NCI-H446 treated with DMSO at 0.1 percent for 48 hours (cell line): ENCODE data around the gene ETV1.

Source experiments
- DNase-seq: peaks from one replicate; lab custom pipeline; 2025; lab: John Stamatoyannopoulos, UW

ETV1 gene

GRCh38 chr7:13989126-13989948 lies at the start of gene ETV1:
Gene ETV1 (minus strand): TSS chr7:13989666. CDS start chr7:13989052, 614 bp downstream.
- DNase-seq = peak; percentile 88

GRCh38 chr7:14024406-14024805 lies 34.9 kb upstream of the ETV1 start:
- no peak for DNase-seq

DNA sequence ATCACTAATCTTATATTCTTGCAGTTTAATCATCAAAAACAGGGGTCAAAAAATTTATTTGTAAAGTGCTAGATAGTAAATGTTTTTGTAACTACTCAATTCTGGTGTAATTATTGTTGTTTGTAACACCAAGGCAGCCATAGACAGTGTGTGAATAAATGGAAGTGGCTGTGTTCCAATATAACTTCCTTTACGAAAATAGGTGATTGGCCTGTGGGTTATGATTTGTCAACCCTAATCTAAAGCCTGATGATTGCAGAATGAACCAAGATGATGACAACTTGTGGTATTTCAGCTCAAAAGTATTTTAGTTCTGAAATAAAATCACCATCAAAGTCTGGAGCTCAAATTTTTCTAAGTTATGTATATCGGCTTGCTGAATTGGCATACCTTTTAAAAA lies 34.4 kb upstream of the ETV1 start:
- no peak for DNase-seq

- DNase-seq = no peak
Measured at GRCh38 chr7:14023342-14023741, 33.9 kb upstream of the ETV1 start.

GRCh38 chr7:14021069-14021468 lies 31.6 kb upstream of the ETV1 start:
- DNase-seq = no peak

DNA sequence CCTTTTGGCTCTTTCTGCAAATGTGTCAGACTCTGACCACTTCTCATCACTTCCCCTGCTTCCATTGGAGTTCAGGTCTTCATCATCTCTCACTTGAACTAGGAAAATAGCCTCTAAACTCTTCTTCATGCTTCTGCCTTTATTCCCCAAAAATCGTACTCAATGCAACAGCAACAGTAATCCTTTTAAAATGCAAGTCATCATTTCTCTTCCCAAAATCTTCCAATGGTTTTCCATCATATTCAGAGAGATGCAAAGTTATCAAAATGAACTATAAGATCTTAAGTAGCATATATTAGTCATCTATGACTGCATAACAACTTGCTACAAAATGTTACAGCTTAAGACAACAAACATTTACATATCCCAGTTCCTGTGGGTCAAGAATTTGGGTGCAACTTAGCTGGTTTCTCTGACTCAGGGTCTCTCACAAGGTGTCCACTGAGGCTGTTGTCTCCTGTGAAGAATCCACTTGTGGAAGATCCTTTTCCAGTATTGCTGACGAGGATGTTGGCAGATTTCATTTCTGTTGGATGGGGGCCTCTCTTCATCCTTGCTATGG lies 31.0 kb upstream of the ETV1 start:
- no peak for DNase-seq

DNA sequence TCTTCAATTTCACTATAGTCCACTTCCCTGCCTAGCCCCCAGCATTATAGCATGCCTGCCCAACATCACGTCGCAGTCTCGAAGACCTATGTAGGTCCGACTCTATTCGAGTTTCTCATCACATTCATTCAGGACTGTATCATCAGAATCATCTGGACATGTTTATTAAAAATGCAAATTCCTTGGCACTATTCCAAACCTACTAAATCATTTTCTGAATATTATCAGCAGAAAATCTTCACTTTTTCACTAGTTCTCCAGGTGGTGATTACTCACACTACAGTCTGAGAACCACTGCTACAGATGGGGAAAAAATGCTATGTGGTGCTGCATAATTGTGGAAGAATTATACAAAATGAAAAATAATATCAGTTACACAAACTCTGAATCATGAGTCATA lies 29.3 kb upstream of the ETV1 start:
- DNase-seq = no peak

GRCh38 chr7:14016950-14017349 lies 27.5 kb upstream of the ETV1 start:
- no peak for DNase-seq

DNA sequence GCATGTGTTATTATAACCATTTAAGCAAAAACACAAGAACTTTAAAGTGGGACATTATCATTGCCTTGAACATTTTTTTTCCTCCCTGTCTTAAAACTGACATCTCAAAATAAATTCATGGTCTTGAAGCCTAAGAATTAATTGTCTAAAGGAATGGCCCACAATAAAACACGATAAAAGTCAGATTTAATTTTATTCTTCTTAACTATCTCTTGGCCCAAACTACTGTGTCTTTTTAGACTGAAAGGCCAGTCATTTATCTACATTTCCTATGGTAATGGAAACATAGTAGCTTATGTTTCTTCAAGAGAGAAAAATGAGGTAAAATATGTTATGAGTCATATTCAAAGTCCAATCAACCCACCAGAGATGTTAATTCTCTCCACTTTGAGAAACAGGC lies 24.4 kb upstream of the ETV1 start:
- DNase-seq = no peak

DNA sequence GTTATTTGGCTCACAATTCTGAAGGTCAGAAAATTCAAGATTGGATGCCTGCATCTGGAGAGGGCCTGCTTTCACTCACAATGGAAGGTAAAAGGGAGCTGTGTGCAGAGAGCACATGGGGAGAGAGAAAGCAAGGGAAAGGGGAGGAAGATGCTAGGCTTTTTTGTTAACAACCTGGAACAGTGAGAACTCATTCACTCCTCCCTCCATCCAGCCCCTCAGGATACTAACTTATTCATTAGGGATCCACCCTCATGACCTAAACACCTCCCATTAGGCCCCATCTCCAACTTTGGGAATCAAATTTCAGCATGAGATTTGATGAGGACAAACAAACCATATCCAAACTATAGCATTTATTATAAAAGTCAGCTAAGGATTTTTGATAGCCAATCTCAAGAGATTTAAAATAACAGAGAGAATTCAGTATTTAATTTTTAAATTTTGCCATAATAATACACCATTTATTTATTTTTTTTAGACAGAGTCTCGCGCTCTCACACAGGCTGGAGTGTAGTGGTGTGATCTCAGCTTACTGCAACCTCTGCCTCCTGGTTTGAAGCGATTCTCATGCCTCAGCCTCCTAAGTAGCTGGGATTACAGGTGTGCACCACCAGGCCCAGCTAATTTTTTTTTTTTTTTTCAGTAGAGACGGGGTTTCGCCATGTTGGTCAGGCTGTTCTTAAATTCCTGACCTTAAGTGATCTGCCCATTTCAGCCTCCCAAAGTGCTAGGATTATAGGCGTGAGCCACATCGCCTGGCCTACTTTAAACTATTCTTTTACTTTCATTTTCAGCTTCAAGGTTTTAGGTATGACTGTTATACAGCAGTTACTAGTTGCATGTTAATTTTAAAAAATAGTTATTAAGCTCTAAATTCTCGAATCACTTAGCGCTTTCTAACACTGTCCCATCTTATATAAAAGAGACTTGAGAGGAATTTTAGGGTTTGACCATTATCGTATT lies 20.3 kb upstream of the ETV1 start:
- DNase-seq = no peak

- DNase-seq = no peak
Measured at GRCh38 chr7:14001139-14001538, 11.7 kb upstream of the ETV1 start.

DNA sequence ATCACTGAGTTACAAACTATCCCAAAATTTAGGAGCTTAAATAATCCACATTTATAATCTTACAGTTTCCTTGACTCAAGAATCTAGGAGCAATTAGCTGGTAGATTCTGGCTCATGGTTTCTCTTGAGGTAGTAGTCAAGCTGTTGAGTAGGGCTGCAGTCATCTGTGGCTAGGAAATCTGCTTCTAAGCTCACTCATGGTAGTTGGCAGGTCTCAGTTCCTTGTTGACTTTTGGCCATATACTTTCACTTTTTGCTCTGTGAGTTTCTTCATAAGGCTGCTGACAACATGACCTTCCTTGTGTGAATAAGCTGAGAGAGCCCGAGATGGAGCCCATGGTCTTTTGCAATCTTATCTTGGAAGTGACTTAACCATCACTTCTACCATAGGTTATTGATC lies 10.8 kb upstream of the ETV1 start:
- no peak for DNase-seq

- no peak for DNase-seq
Measured at GRCh38 chr7:13998866-13999265, 9.4 kb upstream of the ETV1 start.

GRCh38 chr7:13992596-13992964 lies 3.1 kb upstream of the ETV1 start:
- DNase-seq = peak; percentile 48

- DNase-seq = no peak
Measured at GRCh38 chr7:13991791-13992595, 2.5 kb upstream of the ETV1 start.

DNA sequence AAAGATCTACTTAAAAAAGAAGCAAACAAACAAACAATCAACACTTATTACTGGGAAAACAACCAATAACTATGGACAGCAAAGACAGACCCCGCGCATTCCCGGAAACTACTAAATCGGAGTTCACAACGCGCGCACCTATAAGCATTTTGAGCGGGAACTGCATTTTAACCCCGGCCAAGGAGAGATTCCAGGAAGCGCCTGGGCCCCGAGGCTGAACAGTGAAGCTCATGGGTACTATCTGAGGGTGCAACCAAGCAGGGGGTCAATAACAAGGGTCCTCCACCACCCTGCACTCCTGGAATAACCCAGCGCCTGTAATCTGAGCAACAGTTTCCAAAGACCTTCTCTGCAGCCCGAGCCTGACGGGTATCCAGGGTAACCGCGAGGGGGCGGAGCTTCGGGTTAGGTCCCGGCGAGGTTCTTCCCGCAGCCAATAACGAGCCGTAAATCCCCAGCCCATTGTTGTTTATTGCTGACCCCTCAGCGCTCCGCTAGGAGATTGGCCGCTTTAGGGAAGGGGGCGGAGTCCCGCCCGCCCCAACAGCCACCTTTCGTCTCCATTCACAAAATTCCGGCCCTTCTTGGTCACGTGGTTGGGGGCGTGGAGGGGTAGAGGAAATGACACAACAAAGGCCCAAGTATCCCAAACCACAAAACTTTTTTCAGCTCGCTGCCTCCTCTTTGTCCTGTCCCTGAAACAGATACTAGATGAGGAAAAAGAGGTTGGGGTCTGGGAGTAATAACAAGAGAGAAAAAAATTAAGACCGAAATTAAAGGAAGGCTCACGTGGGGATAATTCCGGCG lies 1.7 kb upstream of the ETV1 start:
- DNase-seq = peak; percentile 98

DNA sequence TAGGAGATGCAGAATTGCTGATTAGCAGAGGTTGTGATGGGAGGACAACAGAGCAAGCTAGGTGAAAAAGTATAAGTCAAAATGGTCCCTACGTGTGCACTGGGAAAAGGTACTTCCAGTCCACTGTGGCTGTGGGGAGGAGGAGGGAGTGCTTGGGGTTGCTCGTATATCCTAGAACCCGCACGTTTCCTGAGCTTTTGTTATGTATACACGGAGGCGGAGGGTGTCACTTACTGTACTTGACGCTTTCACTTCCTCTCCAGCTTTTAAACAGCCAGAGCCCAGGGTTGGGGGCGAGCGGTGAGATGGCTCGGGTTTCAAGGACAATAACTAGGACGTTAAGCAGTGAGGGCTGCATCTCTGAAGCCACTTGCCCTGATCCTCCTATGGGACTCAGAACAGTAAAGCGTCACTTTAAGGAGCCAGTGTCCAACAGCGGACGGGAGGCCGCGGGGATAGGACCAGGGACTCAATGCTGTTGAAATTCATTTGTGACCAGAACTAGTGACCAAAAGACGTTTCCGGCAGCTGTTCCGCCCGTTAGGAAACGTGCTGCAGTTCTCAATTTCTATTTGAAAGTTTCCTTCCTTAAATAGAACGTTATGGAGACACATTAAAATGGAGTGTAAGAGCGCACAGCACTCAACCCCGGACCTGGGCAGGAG lies 985 bp upstream of the ETV1 start:
- peak; percentile 69 for DNase-seq

- DNase-seq = no peak
Measured at GRCh38 chr7:13989949-13990305, 461 bp upstream of the ETV1 start.

DNA sequence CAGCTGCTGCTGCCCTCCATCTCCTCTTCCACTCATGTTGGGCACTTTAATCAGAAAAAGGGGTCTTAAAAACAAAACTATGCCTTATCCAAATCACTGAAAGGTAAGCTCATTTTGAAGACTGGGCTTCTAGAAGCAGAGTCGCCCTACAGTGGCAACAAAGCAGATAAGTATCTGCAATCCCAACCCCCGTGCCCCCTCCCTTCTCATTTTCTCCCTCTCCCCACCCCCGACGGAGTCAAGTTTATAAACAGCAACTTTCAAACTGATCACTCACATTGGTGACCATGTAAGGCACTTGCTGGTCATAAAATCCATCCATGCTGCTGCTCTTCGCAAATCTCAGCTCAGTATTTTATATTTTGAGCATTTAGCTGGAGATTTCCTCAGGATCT lies 738 bp downstream of the ETV1 start:
- DNase-seq = peak; percentile 78

DNA sequence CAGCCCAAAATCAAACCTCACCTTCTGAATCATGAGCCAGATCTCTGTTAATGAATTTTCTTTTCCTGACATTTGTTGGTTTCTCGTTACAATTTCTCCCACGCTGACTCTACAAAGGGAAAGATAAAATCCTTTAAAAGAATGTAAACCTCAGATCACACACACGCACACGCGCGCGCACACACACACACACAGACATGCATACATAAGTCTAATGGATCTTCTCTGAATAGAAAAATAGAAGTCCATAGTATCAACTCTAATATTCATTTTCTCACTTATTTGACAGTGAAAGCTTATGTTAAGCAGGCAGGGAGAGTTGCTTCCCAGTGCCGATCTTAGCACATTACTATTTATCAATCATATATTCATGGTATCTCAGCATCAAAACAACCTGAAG lies 1.4 kb downstream of the ETV1 start:
- peak; percentile 33 for DNase-seq

- no peak for DNase-seq
Measured at GRCh38 chr7:13987395-13987794, 2.1 kb downstream of the ETV1 start.
